Measurements from ENCODE around the gene NR2E1.

DNA sequence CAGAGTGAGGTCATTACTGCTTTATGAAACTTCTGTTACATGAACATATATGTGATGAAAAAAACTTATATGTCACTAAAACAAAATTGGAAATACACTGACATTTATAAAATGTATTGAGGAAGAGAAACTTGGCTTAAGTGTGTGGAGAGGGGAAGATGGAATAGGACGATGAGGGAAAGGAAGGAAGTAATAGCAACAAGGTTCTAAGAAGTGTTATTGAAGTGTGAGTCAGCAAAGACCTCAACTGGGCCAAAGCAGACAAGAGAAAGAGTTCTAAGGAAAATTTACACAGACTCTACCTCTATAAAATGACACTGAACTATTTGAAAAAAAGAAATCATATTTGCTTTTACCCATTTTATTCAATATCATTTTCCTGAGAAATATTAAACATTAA lies 56.7 kb downstream of the NR2E1 start:
- TF ChIP-seq POLR2A (IDR thresholded peaks at IDR 0.05), result no peak
- TF ChIP-seq, protein P1, sequence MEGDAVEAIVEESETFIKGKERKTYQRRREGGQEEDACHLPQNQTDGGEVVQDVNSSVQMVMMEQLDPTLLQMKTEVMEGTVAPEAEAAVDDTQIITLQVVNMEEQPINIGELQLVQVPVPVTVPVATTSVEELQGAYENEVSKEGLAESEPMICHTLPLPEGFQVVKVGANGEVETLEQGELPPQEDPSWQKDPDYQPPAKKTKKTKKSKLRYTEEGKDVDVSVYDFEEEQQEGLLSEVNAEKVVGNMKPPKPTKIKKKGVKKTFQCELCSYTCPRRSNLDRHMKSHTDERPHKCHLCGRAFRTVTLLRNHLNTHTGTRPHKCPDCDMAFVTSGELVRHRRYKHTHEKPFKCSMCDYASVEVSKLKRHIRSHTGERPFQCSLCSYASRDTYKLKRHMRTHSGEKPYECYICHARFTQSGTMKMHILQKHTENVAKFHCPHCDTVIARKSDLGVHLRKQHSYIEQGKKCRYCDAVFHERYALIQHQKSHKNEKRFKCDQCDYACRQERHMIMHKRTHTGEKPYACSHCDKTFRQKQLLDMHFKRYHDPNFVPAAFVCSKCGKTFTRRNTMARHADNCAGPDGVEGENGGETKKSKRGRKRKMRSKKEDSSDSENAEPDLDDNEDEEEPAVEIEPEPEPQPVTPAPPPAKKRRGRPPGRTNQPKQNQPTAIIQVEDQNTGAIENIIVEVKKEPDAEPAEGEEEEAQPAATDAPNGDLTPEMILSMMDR (IDR thresholded peaks at IDR 0.05), result no peak

All from stomach (tissue), 4 donors.